ENCODE results near the gene OVCA2. TPM values are rescaled to one million over a fixed set of nuclear protein-coding genes. Genes with fewer than 3 reads are reported as not detected.

OVCA2 gene
- total and polyA plus RNA-seq, 2 donors (not counting 3 experiments of a cell fraction or from before 2014, with no cell fraction given) = 41.3 to 84.2 TPM

- POLR2A ChIA-PET = interaction anchor here (0.6 kb wide), 1 partner anchor 12 kb away, joined by 3 read pairs; no protein-coding TSS in a partner anchor
- no peak overlapping the region for H3K9ac ChIP-seq (replicated peaks; ENCODE audit: extremely low read depth, insufficient read depth, low read length)
- H3K27ac ChIP-seq (ENCODE audit: insufficient read depth, low read depth, low read length) = no peak overlapping the region
- peaks cover 12% of the 10 kb centered on the region for H3K4me1 ChIP-seq (ENCODE audit: control insufficient read depth, extremely low read depth, insufficient read depth, low read length)
- H2AFZ ChIP-seq (ENCODE audit: low read depth, low read length) = no peak overlapping the region
- H3K4me2 ChIP-seq (ENCODE audit: insufficient read depth, low read length) = no peak overlapping the region
- H3K9me3 ChIP-seq (replicated peaks; ENCODE audit: control insufficient read depth, insufficient read depth, low read length) = no peaks in the 10 kb centered on the region
- H4K20me1 ChIP-seq (replicated peaks; ENCODE audit: control insufficient read depth, extremely low read depth, insufficient read depth, low read length) = no peaks in the 10 kb centered on the region
- no peak for FAIRE-seq
- TF ChIP-seq POLR2A (IDR thresholded peaks at IDR 0.05; ENCODE audit: low read depth, low read length) (no peak), FOS (IDR thresholded peaks at IDR 0.05; ENCODE audit: borderline replicate concordance, insufficient read depth, low read length) (no peak), MYC (IDR thresholded peaks at IDR 0.05; ENCODE audit: low read depth, low read length) (no peak), MAX (IDR thresholded peaks at IDR 0.05; ENCODE audit: insufficient read depth, insufficient read length) (no peak), CTCF (IDR thresholded peaks at IDR 0.05; ENCODE audit: extremely low read depth in 1 of 2, insufficient read depth in 1 of 2, low read depth in 1 of 2, low read length in 2 of 2) (no peak)
- intact Hi-C loops (cut with micrococcal nuclease) = no loop called here
- no peak for DNase-seq (ENCODE audit: low read depth, low spot score)
- H3K27me3 ChIP-seq (ENCODE audit: control insufficient read depth in 2 of 2, insufficient read depth in 2 of 2, low read length in 2 of 2) = peaks cover 32 to 35% of the 10 kb centered on the region in 2 experiments
- peaks cover 4% of the 10 kb centered on the region for H3K79me2 ChIP-seq (ENCODE audit: control insufficient read depth, insufficient read depth, low read length)
- no peaks in the 10 kb centered on the region for H3K9me1 ChIP-seq (replicated peaks; ENCODE audit: control insufficient read depth, extremely low read depth, insufficient read depth, low read length)
- BruUV-seq (replicated peaks) = no TSS peak
- H3K36me3 ChIP-seq (ENCODE audit: control insufficient read depth in 2 of 2, extremely low read depth in 1 of 2, insufficient read depth in 2 of 2, low read length in 2 of 2) = no peaks in the 10 kb centered on the region
- CTCF ChIA-PET = interaction anchor here (0.9 to 9.5 kb wide), 4 partner anchors 7 to 146 kb away, joined by 3 to 270 read pairs (median 3); no protein-coding TSS in a partner anchor
- H3K4me3 ChIP-seq (replicated peaks in 1 of 3; ENCODE audit: insufficient read depth in 1 of 3, low read depth in 1 of 3, low read length in 3 of 3) = no peak overlapping the region
- dilution Hi-C loops (cut with MboI; ENCODE audit: extremely low pct_ligation_motif_present, low sequenced_read_pairs) = no loop called here
Measured at GRCh38 chr17:2027528-2028233, 14.1 kb upstream of the OVCA2 start.

Data from endothelial cell of umbilical vein (primary cell).